Measurements from ENCODE around the gene PTPRCAP.

GRCh38 chr11:67466962-67467771, 29.7 kb upstream of the PTPRCAP start:
- no peak for TF ChIP-seq CTCF (optimal IDR thresholded peaks at IDR 0.05 in 1 of 3, IDR thresholded peaks at IDR 0.05 in 1 of 3, conservative IDR thresholded peaks at IDR 0.05 in 1 of 3; ENCODE audit: extremely low read depth in 1 of 3, insufficient read depth in 2 of 3, low read length in 3 of 3)
- no peak for TF ChIP-seq EZH2 (IDR thresholded peaks at IDR 0.05; ENCODE audit: low read length)

Measured in keratinocyte (primary cell).